Amniotic epithelial cell (primary cell): ENCODE results near the gene MRPL46.
"Not testable (repeated sequence)": the region's sequence is repeated elsewhere in the genome, so short reads cannot be mapped to it uniquely, and the experiment has no call there.

Source experiments
- DNase-seq: peaks from one replicate; pipeline ENCODE4 v3.0.0-alpha.2; 2010; ENCODE audit warnings: low read depth

The MRPL46 gene

DNA sequence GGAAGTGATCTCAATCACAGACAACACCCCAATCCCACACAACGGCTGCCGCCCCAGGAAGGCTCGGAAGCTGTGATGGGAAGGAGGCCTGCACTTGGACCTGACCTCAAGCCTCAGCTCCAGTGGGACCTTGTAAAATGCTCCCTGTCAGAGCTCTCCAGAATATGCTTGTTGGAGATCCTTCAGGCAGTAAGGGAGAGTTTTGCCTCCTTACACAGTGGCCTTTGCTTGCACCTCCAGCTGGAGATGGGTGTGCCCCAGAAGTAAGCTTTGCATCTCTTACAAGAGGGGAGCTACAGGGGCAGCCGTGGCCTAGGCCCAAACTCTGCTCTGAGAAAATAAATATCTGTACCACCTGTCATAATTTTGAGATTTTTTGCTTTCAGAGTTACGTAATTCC, 10.7 kb upstream of the MRPL46 start:
- DNase-seq: no peak

GRCh38 chr15:88477126-88477525, 9.9 kb upstream of the MRPL46 start:
- no peak for DNase-seq

DNA sequence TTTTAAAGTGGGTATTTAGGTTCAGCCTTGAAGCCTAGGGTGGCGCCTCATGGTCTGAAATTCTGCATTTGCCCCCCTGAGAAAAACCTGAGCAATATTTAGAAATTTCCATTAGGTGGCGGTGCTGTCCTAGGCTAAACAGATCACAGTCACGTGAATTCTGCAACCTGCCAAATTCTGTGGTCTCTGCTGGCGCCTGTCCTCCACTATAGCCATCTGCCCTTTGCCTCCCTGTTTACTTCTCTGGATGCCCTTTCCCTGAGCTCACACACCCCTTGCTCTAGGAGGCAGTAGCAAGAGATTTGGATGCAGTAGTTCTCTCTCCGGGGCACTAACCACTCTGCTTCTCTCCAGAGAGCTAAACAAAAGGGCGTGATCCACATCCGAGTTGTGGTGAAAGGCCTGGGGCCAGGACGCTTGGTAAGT, 9.5 kb upstream of the MRPL46 start:
- peak; percentile 53 for DNase-seq

DNA sequence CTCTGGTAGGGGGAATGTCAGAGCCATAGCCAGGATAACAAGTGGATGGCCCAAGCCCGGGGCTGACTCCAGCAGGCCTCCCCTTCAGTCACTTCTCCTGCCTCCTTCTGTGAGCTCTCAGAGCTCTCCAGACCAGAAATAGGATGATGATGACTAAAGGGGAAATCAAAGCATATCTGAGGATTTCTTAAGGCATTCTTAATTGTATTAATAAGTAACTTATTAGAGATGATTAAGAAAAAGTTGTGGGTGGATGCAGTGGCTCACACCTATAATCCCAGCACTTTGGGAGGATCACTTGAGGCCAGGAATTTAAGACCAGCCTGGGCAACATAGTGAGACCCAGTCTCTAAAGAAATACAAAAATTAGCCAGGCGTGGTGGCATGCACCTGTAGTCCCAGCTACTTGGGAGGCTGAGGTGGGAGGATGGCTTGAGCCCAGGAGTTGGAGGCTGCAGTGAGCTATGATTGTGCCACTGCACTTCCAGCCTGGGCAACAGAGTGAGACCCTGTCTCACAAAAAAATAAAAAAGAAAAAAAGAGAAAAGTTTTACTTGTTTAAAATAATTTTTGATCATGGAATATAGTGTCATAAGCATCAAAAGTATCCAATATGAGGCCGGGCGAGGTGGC, 6.6 kb upstream of the MRPL46 start:
- DNase-seq: not testable (repeated sequence)

DNA sequence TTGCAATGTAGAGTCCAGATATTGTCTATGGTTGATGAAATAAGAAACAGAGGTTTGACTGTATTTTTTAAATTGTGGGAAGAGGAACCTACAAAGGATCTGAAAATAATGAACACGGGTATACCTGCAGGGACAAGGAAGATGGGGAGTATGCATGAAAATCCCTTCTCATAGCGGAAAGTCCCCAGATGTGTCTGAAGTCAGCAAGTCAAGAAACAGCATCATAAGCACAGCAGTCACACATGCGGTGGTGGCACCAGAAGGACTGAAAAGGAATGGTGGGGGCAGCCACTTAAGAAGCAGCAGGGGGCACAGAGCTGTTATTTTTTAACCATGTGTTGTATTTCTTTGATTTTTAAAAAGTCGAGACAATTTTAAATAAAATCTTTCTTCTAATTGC, 5.0 kb upstream of the MRPL46 start:
- no peak for DNase-seq

- DNase-seq: no peak
Measured at GRCh38 chr15:88470625-88471372, 3.6 kb upstream of the MRPL46 start.

- no peak for DNase-seq
Measured at GRCh38 chr15:88469321-88469720, 2.1 kb upstream of the MRPL46 start.

GRCh38 chr15:88468721-88469120, 1.5 kb upstream of the MRPL46 start:
- not testable (repeated sequence) for DNase-seq

DNA sequence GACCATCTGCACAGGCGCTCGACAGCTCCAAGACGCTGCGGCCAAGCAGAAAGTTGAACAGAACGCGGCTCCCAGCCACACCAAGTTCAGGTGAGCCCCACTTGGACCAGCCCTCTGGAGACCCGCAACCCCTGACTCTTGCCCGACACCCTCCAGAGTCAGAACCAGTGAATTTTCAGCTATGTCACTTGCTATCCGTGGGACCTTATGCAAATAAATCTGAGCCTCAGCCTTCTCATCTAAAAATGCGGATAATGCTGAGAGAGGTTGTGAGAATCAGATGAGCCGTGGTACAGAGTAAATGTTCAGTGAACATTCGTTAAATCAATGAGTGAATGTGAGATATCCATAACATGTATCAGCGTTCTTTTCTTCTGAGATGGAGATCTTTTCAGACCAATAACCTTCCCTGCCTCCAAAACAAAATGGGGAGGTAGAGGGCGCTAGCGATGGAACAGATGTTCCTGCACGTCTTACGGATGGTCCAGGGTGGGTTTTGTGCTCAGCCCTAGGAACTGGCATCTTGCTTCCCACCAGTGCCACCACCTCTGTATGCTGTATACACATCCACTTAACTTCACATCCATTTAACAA, 844 bp upstream of the MRPL46 start:
- DNase-seq: peak; percentile 15

DNA sequence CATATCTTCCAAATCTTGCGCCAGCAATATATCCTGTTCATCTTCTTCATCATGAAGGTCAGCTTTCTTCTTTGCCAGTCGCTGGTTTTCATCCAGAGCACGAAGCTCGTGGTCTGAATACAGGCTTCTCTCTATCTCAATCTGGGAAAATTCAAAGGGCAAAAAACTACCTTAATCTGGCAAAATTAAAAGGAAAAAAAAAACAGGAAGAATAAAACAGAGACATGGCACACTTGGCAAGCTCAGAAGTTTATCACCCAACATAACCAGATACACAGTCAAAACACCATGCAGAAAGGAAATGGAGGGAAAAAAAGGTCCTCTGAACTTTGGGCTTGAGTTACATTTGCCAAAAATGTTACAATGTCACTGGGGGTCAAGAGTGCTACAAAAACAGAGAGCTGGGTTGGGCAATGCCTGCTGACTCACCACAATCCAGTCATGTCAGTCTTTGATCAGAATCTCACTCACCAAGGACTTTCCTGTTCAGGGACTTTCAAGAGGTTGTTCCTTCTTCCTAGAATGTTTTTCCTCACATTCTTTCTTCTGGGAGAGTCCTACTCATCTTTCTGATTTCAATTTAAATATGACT, 1.5 kb downstream of the MRPL46 start:
- peak; percentile 71 for DNase-seq

DNA sequence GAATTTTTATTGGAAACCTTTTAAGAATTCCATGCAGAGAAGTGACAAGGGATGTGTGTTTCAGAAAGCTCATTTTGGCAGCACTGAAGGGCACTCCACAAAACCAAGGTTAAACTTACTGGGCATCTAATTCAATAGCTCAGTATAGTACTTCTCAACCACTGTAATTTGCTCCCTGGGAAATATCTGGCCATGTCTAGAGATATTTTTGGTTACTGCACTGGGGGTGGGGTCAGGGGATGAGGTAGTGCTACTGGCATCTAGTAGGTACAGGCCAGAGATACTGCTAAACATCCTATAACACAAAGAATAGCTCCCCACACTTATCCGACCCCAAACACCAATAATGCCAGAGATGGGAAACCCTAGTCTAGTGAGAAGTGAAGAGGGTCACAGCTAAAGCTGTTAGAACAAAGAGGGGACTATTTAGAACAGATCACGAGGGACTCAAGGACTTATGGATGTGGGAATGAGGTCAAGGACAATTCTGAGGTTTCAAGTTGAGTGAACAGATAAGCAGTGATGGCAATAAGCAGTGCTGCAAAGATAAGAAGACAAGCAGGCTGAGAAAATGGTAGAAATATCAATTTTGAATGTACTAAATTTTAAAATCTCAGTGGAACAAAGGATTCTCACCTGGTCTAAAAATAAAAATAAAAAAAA, 3.2 kb downstream of the MRPL46 start:
- DNase-seq: no peak

- DNase-seq: no peak
Measured at GRCh38 chr15:88456733-88457132, 10.5 kb downstream of the MRPL46 start.

GRCh38 chr15:88454867-88455810, 12.0 kb downstream of the MRPL46 start:
- peak; percentile 78 for DNase-seq

GRCh38 chr15:88454236-88454635, 13.0 kb downstream of the MRPL46 start:
- no peak for DNase-seq

GRCh38 chr15:88453651-88454050, 13.5 kb downstream of the MRPL46 start:
- DNase-seq: no peak

- DNase-seq: peak; percentile 55
Measured at GRCh38 chr15:88450125-88450798, 16.9 kb downstream of the MRPL46 start.

DNA sequence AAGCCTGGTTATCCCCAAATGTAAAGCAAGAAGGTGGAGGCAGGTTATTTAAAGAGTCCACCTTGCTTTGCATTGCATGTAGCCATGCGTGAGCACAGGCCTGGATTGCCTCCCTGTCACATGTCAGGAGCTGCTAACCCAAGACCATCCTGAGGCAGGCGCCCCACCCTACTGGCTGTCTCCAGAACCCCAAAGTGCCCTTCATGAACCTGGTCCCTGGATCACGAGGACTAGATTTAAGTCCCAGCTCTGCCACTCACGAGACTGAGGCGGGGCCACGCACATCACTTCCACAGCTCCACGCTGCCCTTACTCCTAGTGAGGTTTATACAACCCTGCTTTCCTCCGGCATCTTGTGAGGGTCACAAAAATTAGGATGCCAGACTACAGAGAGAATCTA, 17.6 kb downstream of the MRPL46 start:
- no peak for DNase-seq

DNA sequence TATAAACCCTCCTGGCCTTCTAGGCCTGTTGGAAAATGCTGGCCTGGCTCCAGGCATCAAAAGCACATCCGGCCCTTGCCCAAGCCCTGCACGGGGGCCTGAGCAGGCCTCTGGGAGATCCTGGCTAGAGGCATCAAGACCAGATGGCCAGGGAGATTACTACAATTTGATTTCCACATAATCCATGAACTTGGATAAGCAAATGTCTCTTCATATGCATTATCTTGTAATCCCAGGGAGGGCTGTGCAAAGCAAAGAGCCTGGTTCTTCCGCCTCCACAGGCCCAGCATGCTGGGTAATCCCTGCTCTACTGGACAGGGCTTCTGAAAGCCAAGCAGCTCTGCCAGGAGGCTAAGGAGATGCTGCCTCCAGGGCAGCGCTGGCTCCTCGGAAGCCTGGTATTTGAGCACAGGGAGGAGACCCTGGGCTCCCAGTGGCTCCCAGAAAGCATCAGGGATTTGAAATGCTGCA, 18.2 kb downstream of the MRPL46 start:
- no peak for DNase-seq

GRCh38 chr15:88447741-88448140, 19.4 kb downstream of the MRPL46 start:
- no peak for DNase-seq

- DNase-seq: no peak
Measured at GRCh38 chr15:88447206-88447605, 20.0 kb downstream of the MRPL46 start.
